ENCODE data around the gene NEIL1.
A peak's percentile ranks its signal among the peaks of the same experiment; 100 is the strongest.

- peak; percentile 8 for TF ChIP-seq CTCF (IDR thresholded peaks at IDR 0.05; ENCODE audit: low read depth, low read length)
- TF ChIP-seq POLR2A (IDR thresholded peaks at IDR 0.05; ENCODE audit: extremely low read depth, insufficient read length), result no peak
- TF ChIP-seq MYC (IDR thresholded peaks at IDR 0.05; ENCODE audit: low read depth, low read length), result no peak
- no peak for TF ChIP-seq MAX (IDR thresholded peaks at IDR 0.05; ENCODE audit: low read depth, low read length)
These were observed 18.1 kb upstream of the NEIL1 start for GRCh38 chr15:75328493-75329314.

Measured in NB4 (cell line).